MG63 (cell line): ENCODE results near the gene FAM13C. TPM values are rescaled to one million over a fixed set of nuclear protein-coding genes. Genes with fewer than 3 reads are reported as not detected.

Source experiments
- DNase-seq: peaks from one replicate; pipeline ENCODE4 v3.0.0-alpha.2; 2020
- H3K27me3 ChIP-seq: fragments of 250-450 bp; sonication (Bioruptor Pico); 2 replicates; pipeline ENCODE4 v1.5.1; 2020; ENCODE audit warnings: mild to moderate bottlenecking, moderate library complexity
- H3K36me3 ChIP-seq: fragments of 250-450 bp; sonication (Bioruptor Pico); 2 replicates; pipeline ENCODE4 v1.5.1; 2020; ENCODE audit warnings: mild to moderate bottlenecking, moderate library complexity
- H3K4me3 ChIP-seq: fragments of 250-450 bp; sonication (Bioruptor Pico); 2 replicates; pipeline ENCODE4 v1.5.1; 2020; ENCODE audit warnings: mild to moderate bottlenecking, moderate library complexity
- H3K9me3 ChIP-seq: fragments of 250-450 bp; sonication (Bioruptor Pico); 2 replicates; pipeline ENCODE4 v1.5.1; 2020; ENCODE audit warnings: mild to moderate bottlenecking, moderate library complexity
- total RNA-seq: library from RNA; depleted of rRNA; stranded (reverse); fragments of >200 nt; shearing (Covaris generic); gene quantifications from 2 replicates; pipeline ENCODE4 v1.2.3, GENCODE V29; 2014; ENCODE audit warnings: low replicate concordance

Gene FAM13C
- total RNA-seq, 1 experiment from 2014 or later, result 0.16 TPM

GRCh38 chr10:59373071-59373470 is 10.7 kb upstream of the FAM13C start:
- Histone ChIP-seq H3K36me3 (no peaks in the 10 kb centered on the region), H3K27me3 (no peaks in the 10 kb centered on the region), H3K4me3 (no peak overlapping the region), H3K9me3 (no peaks in the 10 kb centered on the region)
- DNase-seq, result no peak

GRCh38 chr10:59372543-59372942 is 10.2 kb upstream of the FAM13C start:
- no peak overlapping the region for H3K4me3 ChIP-seq
- H3K9me3 ChIP-seq, result no peaks in the 10 kb centered on the region
- no peaks in the 10 kb centered on the region for H3K36me3 ChIP-seq
- H3K27me3 ChIP-seq, result no peaks in the 10 kb centered on the region
- DNase-seq, result no peak

GRCh38 chr10:59366290-59366689 is 3.9 kb upstream of the FAM13C start:
- Histone ChIP-seq H3K36me3 (no peaks in the 10 kb centered on the region), H3K4me3 (no peak overlapping the region), H3K27me3 (peaks cover 10% of the 10 kb centered on the region), H3K9me3 (no peaks in the 10 kb centered on the region)
- DNase-seq, result no peak

- DNase-seq, result no peak
- H3K27me3 ChIP-seq, result peaks cover 10% of the 10 kb centered on the region
- H3K4me3 ChIP-seq, result no peak overlapping the region
- no peaks in the 10 kb centered on the region for H3K36me3 ChIP-seq
- no peaks in the 10 kb centered on the region for H3K9me3 ChIP-seq
Measured at GRCh38 chr10:59363446-59363958, 1.2 kb upstream of the FAM13C start.

DNA sequence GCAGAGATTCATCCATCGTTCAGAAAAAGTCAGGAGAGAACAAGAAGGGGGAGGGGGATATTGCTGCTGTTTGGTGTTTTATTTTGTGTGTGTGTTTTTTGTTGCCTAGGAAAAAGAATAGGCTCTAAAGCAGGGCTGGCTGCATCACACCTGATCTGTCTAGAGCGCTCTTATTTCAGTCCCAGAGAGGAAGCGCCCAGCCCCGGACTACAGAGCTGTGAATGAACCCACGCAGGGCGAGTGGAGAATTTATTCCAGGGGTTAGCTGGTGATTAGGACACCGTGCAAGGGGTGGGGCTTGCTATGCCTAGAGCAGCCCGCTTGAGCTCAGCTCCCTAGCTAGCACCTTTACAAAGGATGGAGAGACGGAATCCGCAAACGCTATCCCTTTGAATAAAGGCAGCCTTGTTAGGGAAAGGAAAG is 621 bp upstream of the FAM13C start:
- peak; percentile 19 for DNase-seq
- peak overlapping the region; percentile 60 for H3K4me3 ChIP-seq
- peaks cover 10% of the 10 kb centered on the region for H3K27me3 ChIP-seq
- no peaks in the 10 kb centered on the region for H3K9me3 ChIP-seq
- no peaks in the 10 kb centered on the region for H3K36me3 ChIP-seq

DNA sequence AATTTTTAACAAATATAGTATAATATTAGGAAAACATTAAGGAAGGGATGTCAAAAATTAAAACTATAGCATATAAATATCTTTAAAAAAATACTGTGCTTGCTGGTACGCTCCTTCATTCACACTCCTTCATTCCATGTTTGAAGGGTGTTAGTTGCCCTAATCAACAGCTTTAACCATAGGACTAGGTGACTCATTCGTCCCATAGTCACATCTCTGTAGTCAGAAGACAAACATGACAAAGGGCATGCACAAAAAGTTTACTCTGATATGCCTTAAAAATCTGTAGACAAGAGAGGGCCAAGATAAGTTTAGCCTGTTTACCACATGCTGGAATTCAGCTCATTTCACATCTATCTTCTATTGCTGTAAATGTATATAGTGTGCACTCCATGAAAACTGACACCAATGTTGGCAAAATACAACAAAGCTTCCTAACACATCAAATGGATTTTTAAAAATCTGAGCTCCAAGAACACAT is 646 bp downstream of the FAM13C start:
- Histone ChIP-seq H3K27me3 (peaks cover 10% of the 10 kb centered on the region), H3K4me3 (peak overlapping the region; percentile 60), H3K36me3 (no peaks in the 10 kb centered on the region), H3K9me3 (no peaks in the 10 kb centered on the region)
- no peak for DNase-seq

DNA sequence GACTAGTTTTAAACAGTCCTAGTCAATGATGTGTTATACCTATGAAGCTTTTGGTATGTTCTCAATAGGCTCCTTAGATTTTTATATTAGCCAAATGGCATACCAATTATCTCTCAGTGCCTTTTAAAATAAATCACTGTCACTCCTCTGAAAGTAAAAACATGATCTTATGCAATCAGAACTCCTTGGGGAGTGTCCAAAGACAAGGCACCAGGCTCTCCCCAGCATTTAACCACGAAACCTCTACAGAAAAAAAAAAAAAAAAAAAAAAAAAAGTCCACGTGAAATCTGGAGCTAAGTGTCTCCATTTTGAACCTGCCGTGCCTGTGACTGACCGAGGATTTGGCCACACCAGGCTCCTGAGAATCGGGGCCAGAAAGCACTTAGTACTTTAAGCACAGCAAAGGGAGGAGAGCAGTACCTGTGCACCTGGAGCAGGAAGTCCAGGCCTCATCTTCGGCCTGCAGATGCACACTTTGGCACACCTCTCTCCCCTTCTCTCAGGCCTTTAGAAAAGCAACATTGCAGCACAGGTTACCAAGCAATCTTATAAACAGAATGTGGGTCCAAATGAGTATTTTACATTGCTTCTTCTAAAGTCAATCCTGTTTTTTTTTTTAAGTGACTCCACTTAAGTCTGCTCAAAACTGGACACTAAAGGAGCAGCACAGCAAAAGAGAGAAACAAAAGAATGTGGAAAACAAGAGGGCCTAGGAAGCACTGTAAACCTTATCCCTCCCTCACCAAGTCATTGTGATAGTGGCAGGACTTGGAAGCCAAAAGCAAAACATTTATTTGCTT is 1.5 kb downstream of the FAM13C start:
- no peaks in the 10 kb centered on the region for H3K36me3 ChIP-seq
- no peak for DNase-seq
- H3K9me3 ChIP-seq, result no peaks in the 10 kb centered on the region
- H3K27me3 ChIP-seq, result peaks cover 10% of the 10 kb centered on the region
- no peak overlapping the region for H3K4me3 ChIP-seq

DNA sequence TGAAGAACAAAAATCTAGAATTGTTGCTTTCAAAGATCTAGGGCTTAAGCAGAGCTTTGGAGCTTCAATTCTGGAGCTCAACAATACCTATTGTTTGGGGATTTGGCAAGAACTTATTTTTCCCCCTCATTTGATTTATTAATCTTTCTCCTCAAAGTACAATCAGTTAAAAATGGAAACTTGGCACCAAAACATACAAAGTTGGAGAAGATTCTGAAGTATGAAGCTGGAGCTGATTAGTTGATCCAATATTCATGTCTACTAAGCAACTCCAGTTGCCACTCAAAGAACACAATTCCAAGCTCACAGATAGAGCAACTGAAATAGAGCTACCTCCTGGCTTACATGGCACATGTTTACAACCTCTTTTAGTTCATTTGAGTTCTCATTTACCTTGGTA is 3.8 kb downstream of the FAM13C start:
- H3K9me3 ChIP-seq, result no peaks in the 10 kb centered on the region
- DNase-seq, result no peak
- H3K36me3 ChIP-seq, result no peaks in the 10 kb centered on the region
- peaks cover under 1% of the 10 kb centered on the region; the same call in 1 of the 2 replicates for H3K27me3 ChIP-seq
- H3K4me3 ChIP-seq, result no peak overlapping the region

- Histone ChIP-seq H3K36me3 (no peaks in the 10 kb centered on the region), H3K4me3 (no peak overlapping the region), H3K9me3 (no peaks in the 10 kb centered on the region), H3K27me3 (no peaks in the 10 kb centered on the region)
- no peak for DNase-seq
Measured at GRCh38 chr10:59354434-59354833, 7.9 kb downstream of the FAM13C start.

DNA sequence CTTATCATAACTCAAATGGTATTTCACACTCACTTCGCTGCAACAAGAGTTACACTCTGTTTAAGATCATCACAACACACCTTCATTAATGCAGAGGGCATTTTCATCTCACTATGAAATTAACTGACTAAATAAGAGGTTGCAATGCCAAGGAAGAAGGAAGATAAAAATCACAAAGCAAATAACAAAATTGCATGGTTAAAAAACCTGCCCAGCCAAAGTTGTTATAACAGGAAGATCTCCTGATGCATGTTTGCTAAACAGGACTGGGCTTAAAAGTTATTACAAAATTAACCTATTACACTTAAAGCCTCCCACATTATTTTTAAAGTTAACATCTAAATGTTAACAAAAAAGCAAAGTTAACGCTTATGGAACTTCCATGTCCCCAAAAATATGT is 11.8 kb downstream of the FAM13C start:
- Histone ChIP-seq H3K27me3 (no peaks in the 10 kb centered on the region), H3K4me3 (no peak overlapping the region), H3K36me3 (no peaks in the 10 kb centered on the region), H3K9me3 (no peaks in the 10 kb centered on the region)
- no peak for DNase-seq

- no peak for DNase-seq
Measured at GRCh38 chr10:59346321-59346720, 16.0 kb downstream of the FAM13C start.

DNA sequence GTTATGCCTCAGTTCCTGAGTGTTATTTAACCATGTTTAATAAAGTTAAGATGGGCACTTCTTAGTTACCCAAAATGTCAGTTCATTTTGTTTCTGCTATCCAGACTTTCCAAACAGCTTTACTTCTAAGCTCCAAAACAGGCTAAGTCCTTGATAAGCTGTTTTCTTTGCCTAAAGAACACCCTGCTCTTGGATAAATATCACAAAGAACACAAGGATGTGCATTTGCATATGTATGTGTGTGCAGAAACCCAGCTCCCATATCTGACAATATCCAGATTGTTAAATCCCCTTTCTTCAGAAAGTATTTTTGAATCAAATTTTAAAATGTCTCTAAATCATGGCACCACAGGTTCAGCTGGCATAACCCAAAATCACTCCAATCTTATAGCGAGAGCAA is 19.6 kb downstream of the FAM13C start:
- Histone ChIP-seq H3K4me3 (no peak overlapping the region), H3K9me3 (no peaks in the 10 kb centered on the region), H3K36me3 (no peaks in the 10 kb centered on the region), H3K27me3 (no peaks in the 10 kb centered on the region)
- DNase-seq, result no peak

More at GRCh38 chr10:59346321-59346720, 16.0 kb downstream of the FAM13C start:
- H3K4me3 ChIP-seq, result no peak overlapping the region
- no peaks in the 10 kb centered on the region for H3K9me3 ChIP-seq
- H3K27me3 ChIP-seq, result no peaks in the 10 kb centered on the region
- H3K36me3 ChIP-seq, result no peaks in the 10 kb centered on the region

DNA sequence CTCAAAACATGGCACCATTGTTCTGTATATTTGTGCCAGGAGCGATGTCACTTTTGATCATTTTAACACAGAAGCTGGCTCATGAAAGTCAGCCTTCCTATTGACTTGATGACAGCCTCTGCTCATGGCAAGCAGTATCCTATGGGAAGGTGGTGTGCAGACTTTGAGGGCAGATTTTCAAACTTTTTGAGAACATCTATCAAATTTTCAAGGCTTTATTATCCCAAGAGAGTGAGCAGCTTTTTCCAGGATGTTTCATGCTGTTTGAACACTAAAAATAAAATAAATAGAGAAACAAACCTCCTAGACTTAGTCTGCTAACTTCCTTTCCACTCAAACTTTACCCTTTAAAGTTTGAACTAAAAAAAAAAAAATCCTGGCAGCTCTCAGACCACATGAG is 20.3 kb downstream of the FAM13C start:
- H3K9me3 ChIP-seq, result no peaks in the 10 kb centered on the region
- no peak for DNase-seq
- H3K4me3 ChIP-seq, result no peak overlapping the region
- H3K36me3 ChIP-seq, result no peaks in the 10 kb centered on the region
- H3K27me3 ChIP-seq, result no peaks in the 10 kb centered on the region

- no peaks in the 10 kb centered on the region for H3K36me3 ChIP-seq
- DNase-seq, result no peak
- H3K27me3 ChIP-seq, result no peaks in the 10 kb centered on the region
- H3K4me3 ChIP-seq, result no peak overlapping the region
- no peaks in the 10 kb centered on the region for H3K9me3 ChIP-seq
Measured at GRCh38 chr10:59340285-59340684, 22.1 kb downstream of the FAM13C start.

- no peaks in the 10 kb centered on the region for H3K27me3 ChIP-seq
- no peaks in the 10 kb centered on the region for H3K9me3 ChIP-seq
- H3K36me3 ChIP-seq, result no peaks in the 10 kb centered on the region
- DNase-seq, result no peak
- no peak overlapping the region for H3K4me3 ChIP-seq
Measured at GRCh38 chr10:59339351-59339750, 23.0 kb downstream of the FAM13C start.

GRCh38 chr10:59337201-59337652 is 25.1 kb downstream of the FAM13C start:
- H3K9me3 ChIP-seq, result no peaks in the 10 kb centered on the region
- DNase-seq, result peak; percentile 67
- no peak overlapping the region for H3K4me3 ChIP-seq
- H3K36me3 ChIP-seq, result no peaks in the 10 kb centered on the region
- H3K27me3 ChIP-seq, result no peaks in the 10 kb centered on the region

GRCh38 chr10:59336632-59337031 is 25.7 kb downstream of the FAM13C start:
- H3K9me3 ChIP-seq, result no peaks in the 10 kb centered on the region
- H3K36me3 ChIP-seq, result no peaks in the 10 kb centered on the region
- no peak for DNase-seq
- H3K4me3 ChIP-seq, result no peak overlapping the region
- no peaks in the 10 kb centered on the region for H3K27me3 ChIP-seq

DNA sequence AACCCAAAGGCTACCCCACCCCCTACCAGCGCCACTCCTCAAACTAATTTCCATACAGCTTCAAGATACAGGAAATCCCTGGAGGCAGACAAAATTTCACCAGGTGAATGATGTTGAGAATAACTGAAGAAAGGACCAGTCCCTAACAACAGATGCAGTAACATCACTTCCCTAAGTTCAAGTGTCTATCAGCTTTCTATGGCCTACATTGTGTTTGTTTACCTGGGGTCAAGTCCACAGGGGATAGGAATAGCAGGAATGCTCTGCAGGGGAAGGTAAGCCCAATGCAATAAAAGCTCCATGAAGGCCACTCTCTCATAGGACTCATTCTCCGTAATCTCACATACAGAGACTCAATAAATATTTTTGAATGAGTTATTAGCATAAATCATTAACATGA is 26.9 kb downstream of the FAM13C start:
- Histone ChIP-seq H3K27me3 (no peaks in the 10 kb centered on the region), H3K36me3 (no peaks in the 10 kb centered on the region), H3K9me3 (no peaks in the 10 kb centered on the region), H3K4me3 (no peak overlapping the region)
- DNase-seq, result no peak
